Measurements from ENCODE around the gene GPRC5A.

- TF ChIP-seq TAF1 (IDR thresholded peaks at IDR 0.05; ENCODE audit: borderline replicate concordance, insufficient read depth, low read length) = no peak
- no peak for TF ChIP-seq FOXP2 (optimal IDR thresholded peaks at IDR 0.05; ENCODE audit: borderline replicate concordance, extremely low read depth, extremely low read length, insufficient read depth)
- no peak for TF ChIP-seq POLR2AphosphoS5 (IDR thresholded peaks at IDR 0.05; ENCODE audit: low read depth, low read length)
These were observed 8.4 kb downstream of the GPRC5A start for GRCh38 chr12:12899530-12900380.
